ENCODE data around the gene HMOX1. TPM values are rescaled to one million over a fixed set of nuclear protein-coding genes. Genes with fewer than 3 reads are reported as not detected.
A peak's percentile ranks its signal among the peaks of the same experiment; 100 is the strongest.

The HMOX1 gene
- total and polyA plus RNA-seq, 2 of the 13 experiments (the other 11 are each of a cell fraction or from before 2014, with no cell fraction given) = 53.6 to 67.4 TPM

- TF ChIP-seq SKIL (CRISPR knock-in tag; IDR thresholded peaks at IDR 0.05; ENCODE audit: borderline replicate concordance) (no peak), KLF16 (CRISPR knock-in tag; IDR thresholded peaks at IDR 0.05) (peak in 1 of 2 experiments; percentile 93; a peak in 2 of 4 replicates), SRY (CRISPR knock-in tag; IDR thresholded peaks at IDR 0.05) (peak; percentile 69; the same call in 1 of the 2 replicates), MAZ (IDR thresholded peaks at IDR 0.05; ENCODE audit: borderline replicate concordance, low read depth, low read length) (no peak), MAZ (CRISPR knock-in tag; IDR thresholded peaks at IDR 0.05; ENCODE audit: low read depth) (peak; percentile 82), ZNF275 (CRISPR knock-in tag; IDR thresholded peaks at IDR 0.05; ENCODE audit: borderline replicate concordance) (0 out of 2 replicates have a peak, but pooled peaks have one; percentile 44), DMAP1 (CRISPR knock-in tag; IDR thresholded peaks at IDR 0.05) (peak; percentile 57; the same call in 1 of the 2 replicates), MTF2 (CRISPR knock-in tag; IDR thresholded peaks at IDR 0.05; ENCODE audit: borderline replicate concordance) (no peak), ZBED4 (CRISPR knock-in tag; IDR thresholded peaks at IDR 0.05; ENCODE audit: borderline replicate concordance) (peak; percentile 87; the same call in 1 of the 2 replicates), JUN (CRISPR knock-in tag; IDR thresholded peaks at IDR 0.05) (no peak), ZNF350 (CRISPR knock-in tag; IDR thresholded peaks at IDR 0.05; ENCODE audit: borderline replicate concordance, low read depth) (no peak; the same call in 1 of the 2 replicates), ZNF276 (CRISPR knock-in tag; IDR thresholded peaks at IDR 0.05; ENCODE audit: low read depth) (0 out of 2 replicates have a peak, but pooled peaks have one; percentile 84), ATF7 (IDR thresholded peaks at IDR 0.05) (no peak), ATF7 (CRISPR knock-in tag; IDR thresholded peaks at IDR 0.05) (no peak; the same call in 1 of the 2 replicates), ATF7-NPFF (CRISPR knock-in tag; IDR thresholded peaks at IDR 0.05; ENCODE audit: low read depth) (0 out of 2 replicates have a peak, but pooled peaks have one; percentile 37)
Measured at GRCh38 chr22:35380537-35381423, at the start of gene HMOX1 (continued).
